ENCODE measurements around the gene DCP1A.

DCP1A gene

GRCh38 chr3:53261712-53262111 is 85.6 kb downstream of the DCP1A start:
- H2BK12ac ChIP-seq (ENCODE audit: low read length in 2 of 2), result no peak overlapping the region
- no peak overlapping the region for H2AK5ac ChIP-seq (ENCODE audit: low read length, severe bottlenecking)
- H4K8ac ChIP-seq (ENCODE audit: low read length), result no peak overlapping the region
- peak overlapping the region; percentile 54 for H2AFZ ChIP-seq (ENCODE audit: low read depth, low read length)
- H3K18ac ChIP-seq (ENCODE audit: low read depth in 1 of 2, low read length in 2 of 2), result peak overlapping the region in 1 of 2 experiments; percentile 54
- H3K4ac ChIP-seq (ENCODE audit: low read depth in 1 of 2, low read length in 2 of 2), result no peak overlapping the region
- no peak overlapping the region for H3K23ac ChIP-seq (ENCODE audit: low read length in 2 of 2)
- H3K9me3 ChIP-seq (ENCODE audit: control insufficient read depth, low read length), result no peaks in the 10 kb centered on the region
- no peaks in the 10 kb centered on the region for H3K27me3 ChIP-seq (ENCODE audit: control insufficient read depth in 1 of 2, insufficient read depth in 1 of 2, low read length in 2 of 2)
- no peak for DNase-seq
- H3K36me3 ChIP-seq (ENCODE audit: control insufficient read depth in 1 of 2, insufficient read depth in 2 of 2, low read depth in 1 of 2, low read length in 2 of 2), result no peaks in the 10 kb centered on the region
- H3K4me3 ChIP-seq (ENCODE audit: insufficient read depth in 1 of 2, low read depth in 1 of 2, low read length in 2 of 2), result no peak overlapping the region
- H4K91ac ChIP-seq (ENCODE audit: low read length), result no peak overlapping the region
- H2BK120ac ChIP-seq (ENCODE audit: low read depth, low read length), result no peak overlapping the region
- H3K79me1 ChIP-seq (replicated peaks; ENCODE audit: low read length, poor library complexity, severe bottlenecking), result no peaks in the 10 kb centered on the region
- H3K27ac ChIP-seq (ENCODE audit: low read length, poor library complexity, severe bottlenecking), result no peak overlapping the region
- 80% methylated on average over 5 of the region's 5 CpGs for WGBS
- H3K9ac ChIP-seq (ENCODE audit: low read length), result no peak overlapping the region
- H3K4me2 ChIP-seq (ENCODE audit: low read length, poor library complexity, severe bottlenecking), result no peak overlapping the region
- no peak overlapping the region for H2BK15ac ChIP-seq (ENCODE audit: low read depth, poor library complexity, severe bottlenecking)
- H3K14ac ChIP-seq (ENCODE audit: low read length in 2 of 2), result peak overlapping the region in 1 of 2 experiments; percentile 71
- peaks cover 3% of the 10 kb centered on the region for H3K4me1 ChIP-seq (ENCODE audit: control insufficient read depth, insufficient read depth, low read depth, low read length)
- no peak overlapping the region for H2BK5ac ChIP-seq (ENCODE audit: low read depth, low read length, poor library complexity, severe bottlenecking)

- Histone ChIP-seq H3K4ac (ENCODE audit: low read depth in 1 of 2, low read length in 2 of 2) (no peak overlapping the region), H3K27ac (ENCODE audit: low read length, poor library complexity, severe bottlenecking) (no peak overlapping the region), H2AFZ (ENCODE audit: low read depth, low read length) (no peak overlapping the region), H3K36me3 (ENCODE audit: control insufficient read depth in 1 of 2, insufficient read depth in 2 of 2, low read depth in 1 of 2, low read length in 2 of 2) (no peaks in the 10 kb centered on the region), H3K4me2 (ENCODE audit: low read length, poor library complexity, severe bottlenecking) (no peak overlapping the region), H3K9me3 (ENCODE audit: control insufficient read depth, low read length) (no peaks in the 10 kb centered on the region), H2BK12ac (ENCODE audit: low read length in 2 of 2) (no peak overlapping the region), H2BK120ac (ENCODE audit: low read depth, low read length) (no peak overlapping the region), H3K23ac (ENCODE audit: low read length in 2 of 2) (no peak overlapping the region), H3K14ac (ENCODE audit: low read length in 2 of 2) (no peak overlapping the region), H4K91ac (ENCODE audit: low read length) (no peak overlapping the region), H3K27me3 (ENCODE audit: control insufficient read depth in 1 of 2, insufficient read depth in 1 of 2, low read length in 2 of 2) (no peaks in the 10 kb centered on the region), H2BK15ac (ENCODE audit: low read depth, poor library complexity, severe bottlenecking) (no peak overlapping the region), H4K8ac (ENCODE audit: low read length) (peak overlapping the region; percentile 22), H3K18ac (ENCODE audit: low read depth in 1 of 2, low read length in 2 of 2) (no peak overlapping the region), H2BK5ac (ENCODE audit: low read depth, low read length, poor library complexity, severe bottlenecking) (no peak overlapping the region), H2AK5ac (ENCODE audit: low read length, severe bottlenecking) (no peak overlapping the region), H3K4me1 (ENCODE audit: control insufficient read depth, insufficient read depth, low read depth, low read length) (peaks cover 8% of the 10 kb centered on the region), H3K79me1 (replicated peaks; ENCODE audit: low read length, poor library complexity, severe bottlenecking) (no peaks in the 10 kb centered on the region), H3K4me3 (ENCODE audit: insufficient read depth in 1 of 2, low read depth in 1 of 2, low read length in 2 of 2) (no peak overlapping the region), H3K9ac (ENCODE audit: low read length) (no peak overlapping the region)
- no peak for DNase-seq
- 85% methylated on average over 2 of the region's 4 CpGs for WGBS
Measured at GRCh38 chr3:53260286-53260785, 87.0 kb downstream of the DCP1A start.

GRCh38 chr3:53259427-53260259 is 87.7 kb downstream of the DCP1A start:
- no peaks in the 10 kb centered on the region for H3K9me3 ChIP-seq (ENCODE audit: control insufficient read depth, low read length)
- no peak overlapping the region for H2BK5ac ChIP-seq (ENCODE audit: low read depth, low read length, poor library complexity, severe bottlenecking)
- H3K4me2 ChIP-seq (ENCODE audit: low read length, poor library complexity, severe bottlenecking), result no peak overlapping the region
- H3K27ac ChIP-seq (ENCODE audit: low read length, poor library complexity, severe bottlenecking), result no peak overlapping the region
- H2AK5ac ChIP-seq (ENCODE audit: low read length, severe bottlenecking), result no peak overlapping the region
- H3K36me3 ChIP-seq (ENCODE audit: control insufficient read depth in 1 of 2, insufficient read depth in 2 of 2, low read depth in 1 of 2, low read length in 2 of 2), result no peaks in the 10 kb centered on the region
- no peak overlapping the region for H2BK15ac ChIP-seq (ENCODE audit: low read depth, poor library complexity, severe bottlenecking)
- whole genome bisulfite sequencing, result 79% methylated on average over 9 of the region's 9 CpGs
- H4K91ac ChIP-seq (ENCODE audit: low read length), result peak overlapping the region; percentile 56
- H2BK120ac ChIP-seq (ENCODE audit: low read depth, low read length), result no peak overlapping the region
- H3K14ac ChIP-seq (ENCODE audit: low read length in 2 of 2), result no peak overlapping the region
- H3K4me1 ChIP-seq (ENCODE audit: control insufficient read depth, insufficient read depth, low read depth, low read length), result peaks cover 8% of the 10 kb centered on the region
- no peak overlapping the region for H4K8ac ChIP-seq (ENCODE audit: low read length)
- no peak overlapping the region for H3K9ac ChIP-seq (ENCODE audit: low read length)
- H2BK12ac ChIP-seq (ENCODE audit: low read length in 2 of 2), result no peak overlapping the region
- no peak overlapping the region for H3K4ac ChIP-seq (ENCODE audit: low read depth in 1 of 2, low read length in 2 of 2)
- no peak for DNase-seq
- H3K18ac ChIP-seq (ENCODE audit: low read depth in 1 of 2, low read length in 2 of 2), result peak overlapping the region in 1 of 2 experiments; percentile 2
- no peak overlapping the region for H3K4me3 ChIP-seq (ENCODE audit: insufficient read depth in 1 of 2, low read depth in 1 of 2, low read length in 2 of 2)
- no peak overlapping the region for H2AFZ ChIP-seq (ENCODE audit: low read depth, low read length)
- H3K79me1 ChIP-seq (replicated peaks; ENCODE audit: low read length, poor library complexity, severe bottlenecking), result no peaks in the 10 kb centered on the region
- H3K23ac ChIP-seq (ENCODE audit: low read length in 2 of 2), result no peak overlapping the region
- no peaks in the 10 kb centered on the region for H3K27me3 ChIP-seq (ENCODE audit: control insufficient read depth in 1 of 2, insufficient read depth in 1 of 2, low read length in 2 of 2)

- no peaks in the 10 kb centered on the region for H3K27me3 ChIP-seq (ENCODE audit: control insufficient read depth in 1 of 2, insufficient read depth in 1 of 2, low read length in 2 of 2)
- peak overlapping the region in 1 of 2 experiments; percentile 47 for H2BK12ac ChIP-seq (ENCODE audit: low read length in 2 of 2)
- no peak overlapping the region for H2BK5ac ChIP-seq (ENCODE audit: low read depth, low read length, poor library complexity, severe bottlenecking)
- no peak overlapping the region for H3K9ac ChIP-seq (ENCODE audit: low read length)
- H3K4me1 ChIP-seq (ENCODE audit: control insufficient read depth, insufficient read depth, low read depth, low read length), result peaks cover 10% of the 10 kb centered on the region
- no peaks in the 10 kb centered on the region for H3K9me3 ChIP-seq (ENCODE audit: control insufficient read depth, low read length)
- H3K14ac ChIP-seq (ENCODE audit: low read length in 2 of 2), result no peak overlapping the region
- no peak overlapping the region for H4K8ac ChIP-seq (ENCODE audit: low read length)
- no peak overlapping the region for H2AK5ac ChIP-seq (ENCODE audit: low read length, severe bottlenecking)
- no peak overlapping the region for H3K4me2 ChIP-seq (ENCODE audit: low read length, poor library complexity, severe bottlenecking)
- H3K18ac ChIP-seq (ENCODE audit: low read depth in 1 of 2, low read length in 2 of 2), result peak overlapping the region in 1 of 2 experiments; percentile 2
- no peak overlapping the region for H3K23ac ChIP-seq (ENCODE audit: low read length in 2 of 2)
- H2AFZ ChIP-seq (ENCODE audit: low read depth, low read length), result no peak overlapping the region
- no peak overlapping the region for H3K27ac ChIP-seq (ENCODE audit: low read length, poor library complexity, severe bottlenecking)
- no peaks in the 10 kb centered on the region for H3K79me1 ChIP-seq (replicated peaks; ENCODE audit: low read length, poor library complexity, severe bottlenecking)
- 78% methylated on average over 8 of the region's 8 CpGs for WGBS
- H2BK120ac ChIP-seq (ENCODE audit: low read depth, low read length), result no peak overlapping the region
- no peak overlapping the region for H2BK15ac ChIP-seq (ENCODE audit: low read depth, poor library complexity, severe bottlenecking)
- H3K36me3 ChIP-seq (ENCODE audit: control insufficient read depth in 1 of 2, insufficient read depth in 2 of 2, low read depth in 1 of 2, low read length in 2 of 2), result no peaks in the 10 kb centered on the region
- no peak overlapping the region for H3K4ac ChIP-seq (ENCODE audit: low read depth in 1 of 2, low read length in 2 of 2)
- no peak for DNase-seq
- no peak overlapping the region for H3K4me3 ChIP-seq (ENCODE audit: insufficient read depth in 1 of 2, low read depth in 1 of 2, low read length in 2 of 2)
- H4K91ac ChIP-seq (ENCODE audit: low read length), result no peak overlapping the region
Measured at GRCh38 chr3:53258600-53259426, 88.5 kb downstream of the DCP1A start.
